ENCODE measurements around the gene ITPR2. TPM values are rescaled to one million over a fixed set of nuclear protein-coding genes. Genes with fewer than 3 reads are reported as not detected.

Gene ITPR2
- total RNA-seq, 2 experiments from 2014 or later: 28.8 to 29.9 TPM

DNA sequence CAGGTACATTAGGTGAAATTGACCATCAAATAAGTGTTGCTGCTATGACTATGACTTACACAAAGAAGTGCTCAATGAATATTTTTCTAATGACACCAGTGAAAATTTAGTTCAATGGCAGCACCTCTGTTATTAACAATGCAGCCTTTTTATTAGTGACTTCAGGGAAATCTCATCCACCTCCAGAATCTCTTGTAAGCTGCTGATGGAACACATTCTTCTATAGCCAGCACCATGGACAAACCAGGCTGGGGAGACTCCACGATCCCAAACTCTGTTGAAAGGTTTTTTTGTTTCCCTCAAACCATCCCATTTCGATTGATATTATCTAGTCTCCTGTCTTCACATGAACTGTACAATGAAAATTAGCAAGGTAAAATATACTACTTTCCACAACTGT, 265.9 kb downstream of the ITPR2 start:
- ATAC-seq (ENCODE audit: poor library complexity): no peak
- H3K36me3 ChIP-seq (ENCODE audit: insufficient read depth, low read length): peaks cover 6% of the 10 kb centered on the region
- Mint-ChIP-seq H3K36me3 (ENCODE audit: low read depth) (peaks cover 50% of the 10 kb centered on the region), H3K27ac (no peak overlapping the region), H3K27me3 (no peaks in the 10 kb centered on the region), H3K9me3 (no peaks in the 10 kb centered on the region), H3K4me1 (ENCODE audit: low read depth) (no peaks in the 10 kb centered on the region), H3K4me3 (no peak overlapping the region)
- intact Hi-C loops (cut with DNase I, micrococcal nuclease): no loop called here
- POLR2A ChIA-PET: no interaction called here
- TF ChIP-seq, protein P1, sequence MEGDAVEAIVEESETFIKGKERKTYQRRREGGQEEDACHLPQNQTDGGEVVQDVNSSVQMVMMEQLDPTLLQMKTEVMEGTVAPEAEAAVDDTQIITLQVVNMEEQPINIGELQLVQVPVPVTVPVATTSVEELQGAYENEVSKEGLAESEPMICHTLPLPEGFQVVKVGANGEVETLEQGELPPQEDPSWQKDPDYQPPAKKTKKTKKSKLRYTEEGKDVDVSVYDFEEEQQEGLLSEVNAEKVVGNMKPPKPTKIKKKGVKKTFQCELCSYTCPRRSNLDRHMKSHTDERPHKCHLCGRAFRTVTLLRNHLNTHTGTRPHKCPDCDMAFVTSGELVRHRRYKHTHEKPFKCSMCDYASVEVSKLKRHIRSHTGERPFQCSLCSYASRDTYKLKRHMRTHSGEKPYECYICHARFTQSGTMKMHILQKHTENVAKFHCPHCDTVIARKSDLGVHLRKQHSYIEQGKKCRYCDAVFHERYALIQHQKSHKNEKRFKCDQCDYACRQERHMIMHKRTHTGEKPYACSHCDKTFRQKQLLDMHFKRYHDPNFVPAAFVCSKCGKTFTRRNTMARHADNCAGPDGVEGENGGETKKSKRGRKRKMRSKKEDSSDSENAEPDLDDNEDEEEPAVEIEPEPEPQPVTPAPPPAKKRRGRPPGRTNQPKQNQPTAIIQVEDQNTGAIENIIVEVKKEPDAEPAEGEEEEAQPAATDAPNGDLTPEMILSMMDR (IDR thresholded peaks at IDR 0.05): no peak
- no peak overlapping the region for H3K27ac ChIP-seq (ENCODE audit: low read depth in 1 of 2, low read length in 2 of 2)
- H3K9me3 ChIP-seq (ENCODE audit: control insufficient read depth in 1 of 2, insufficient read depth in 1 of 2, low read length in 2 of 2): no peaks in the 10 kb centered on the region
- H3K27me3 ChIP-seq (ENCODE audit: control insufficient read depth in 1 of 2, insufficient read depth in 2 of 2, low read length in 2 of 2): no peaks in the 10 kb centered on the region
- no peak overlapping the region for H3K4me3 ChIP-seq (ENCODE audit: low read length)
- H3K4me1 ChIP-seq (ENCODE audit: insufficient read depth, low read length): no peaks in the 10 kb centered on the region
- CTCF ChIA-PET: no interaction called here
- DNase-seq: no peak

DNA sequence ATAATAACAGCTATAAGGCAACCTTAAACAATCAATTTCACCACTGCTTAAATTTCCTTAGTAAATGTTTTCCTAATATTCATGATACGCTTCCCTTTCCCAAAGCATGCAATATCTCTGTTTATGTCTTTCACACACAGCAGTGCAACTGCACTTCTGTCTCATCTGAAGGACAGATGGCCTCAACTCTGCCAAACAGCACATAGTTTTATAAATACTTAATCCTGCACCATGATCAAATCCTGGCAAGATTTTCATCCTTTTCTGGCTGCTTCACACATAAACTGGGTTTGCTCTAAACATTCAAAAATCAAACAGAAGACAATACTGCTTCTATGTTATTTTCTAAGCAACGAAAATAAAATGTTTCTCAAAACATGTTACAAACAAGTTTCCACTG, 266.3 kb downstream of the ITPR2 start:
- no peak overlapping the region for H3K27ac ChIP-seq (ENCODE audit: low read depth in 1 of 2, low read length in 2 of 2)
- H3K27ac Mint-ChIP-seq: no peak overlapping the region
- ChIA-PET POLR2A (no interaction called here), CTCF (no interaction called here)
- no peaks in the 10 kb centered on the region for H3K9me3 ChIP-seq (ENCODE audit: control insufficient read depth in 1 of 2, insufficient read depth in 1 of 2, low read length in 2 of 2)
- DNase-seq (no peak), ATAC-seq (ENCODE audit: poor library complexity) (no peak)
- no peaks in the 10 kb centered on the region for H3K4me1 ChIP-seq (ENCODE audit: insufficient read depth, low read length)
- TF ChIP-seq, protein P1 (IDR thresholded peaks at IDR 0.05): no peak
- H3K27me3 Mint-ChIP-seq: no peaks in the 10 kb centered on the region
- no peaks in the 10 kb centered on the region for H3K4me1 Mint-ChIP-seq (ENCODE audit: low read depth)
- no peaks in the 10 kb centered on the region for H3K27me3 ChIP-seq (ENCODE audit: control insufficient read depth in 1 of 2, insufficient read depth in 2 of 2, low read length in 2 of 2)
- no peaks in the 10 kb centered on the region for H3K9me3 Mint-ChIP-seq
- H3K4me3 ChIP-seq (ENCODE audit: low read length): no peak overlapping the region
- H3K36me3 ChIP-seq (ENCODE audit: insufficient read depth, low read length): peaks cover 6% of the 10 kb centered on the region
- no peak overlapping the region for H3K4me3 Mint-ChIP-seq
- H3K36me3 Mint-ChIP-seq (ENCODE audit: low read depth): peaks cover 52% of the 10 kb centered on the region
- intact Hi-C loops (cut with DNase I, micrococcal nuclease): no loop called here

DNA sequence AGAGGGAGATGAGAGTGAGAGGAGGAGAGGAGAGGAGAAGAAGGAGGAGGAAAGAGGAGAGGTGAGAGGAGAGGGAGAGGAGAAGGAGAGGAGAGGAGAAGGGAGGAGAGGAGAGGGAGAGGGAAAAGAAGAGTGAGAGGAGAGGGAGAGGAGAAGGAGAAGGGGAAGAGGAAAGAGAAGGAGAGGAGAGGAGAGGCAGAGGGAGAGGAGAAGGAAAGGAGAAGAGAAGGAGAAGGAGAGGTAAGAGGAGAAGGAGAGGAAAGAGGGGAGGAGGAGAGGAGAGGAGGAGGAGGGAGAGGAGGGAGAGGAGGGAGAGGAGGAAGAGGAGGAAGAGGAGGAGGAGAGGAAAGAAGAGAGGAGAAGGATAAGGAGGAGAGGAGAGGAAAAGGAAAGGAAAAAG, 266.8 kb downstream of the ITPR2 start:
- Mint-ChIP-seq H3K4me1 (ENCODE audit: low read depth) (no peaks in the 10 kb centered on the region), H3K4me3 (no peak overlapping the region), H3K9me3 (no peaks in the 10 kb centered on the region), H3K27me3 (no peaks in the 10 kb centered on the region), H3K27ac (no peak overlapping the region), H3K36me3 (ENCODE audit: low read depth) (peaks cover 48% of the 10 kb centered on the region)
- Histone ChIP-seq H3K4me3 (ENCODE audit: low read length) (no peak overlapping the region), H3K27me3 (ENCODE audit: control insufficient read depth in 1 of 2, insufficient read depth in 2 of 2, low read length in 2 of 2) (no peaks in the 10 kb centered on the region), H3K27ac (ENCODE audit: low read depth in 1 of 2, low read length in 2 of 2) (no peak overlapping the region), H3K36me3 (ENCODE audit: insufficient read depth, low read length) (peaks cover 7% of the 10 kb centered on the region), H3K9me3 (ENCODE audit: control insufficient read depth in 1 of 2, insufficient read depth in 1 of 2, low read length in 2 of 2) (no peaks in the 10 kb centered on the region), H3K4me1 (ENCODE audit: insufficient read depth, low read length) (no peaks in the 10 kb centered on the region)
- ChIA-PET CTCF (no interaction called here), POLR2A (no interaction called here)
- DNase-seq (no peak), ATAC-seq (ENCODE audit: poor library complexity) (no peak)
- TF ChIP-seq, protein P1 (IDR thresholded peaks at IDR 0.05): no peak
- intact Hi-C loops (cut with DNase I, micrococcal nuclease): no loop called here
